ENCODE data around the gene OR6K6. TPM values are rescaled to one million over a fixed set of nuclear protein-coding genes. Genes with fewer than 3 reads are reported as not detected.

OR6K6 gene
- total RNA-seq, 6 experiments from 2014 or later, result not detected

DNA sequence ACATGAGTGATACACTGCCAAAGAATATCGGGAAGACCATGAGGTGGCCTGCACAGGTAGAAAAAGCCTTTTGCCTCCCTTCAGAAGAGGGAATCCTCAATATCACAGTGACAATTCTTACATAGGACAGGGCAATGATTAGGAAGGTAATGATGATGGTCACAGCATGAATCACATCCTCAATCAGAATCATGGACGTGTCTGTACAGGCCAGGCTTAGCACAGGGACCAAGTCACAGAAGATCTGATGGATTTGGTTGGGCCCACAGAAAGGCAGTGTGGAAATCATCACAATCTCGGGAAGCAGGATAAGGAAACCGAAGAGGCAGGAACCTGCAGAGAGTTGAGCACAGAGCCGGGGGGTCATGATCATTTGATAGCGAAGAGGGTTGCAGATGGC lies 37.2 kb upstream of the OR6K6 start:
- no peak overlapping the region for H3K4me3 Mint-ChIP-seq
- no peaks in the 10 kb centered on the region for H3K36me3 Mint-ChIP-seq (ENCODE audit: low read depth)
- H3K27me3 Mint-ChIP-seq (ENCODE audit: insufficient read depth), result peaks cover 2% of the 10 kb centered on the region
- H3K9me3 Mint-ChIP-seq, result peaks cover 20% of the 10 kb centered on the region
- DNase-seq, result no peak
- TF ChIP-seq, protein P1, sequence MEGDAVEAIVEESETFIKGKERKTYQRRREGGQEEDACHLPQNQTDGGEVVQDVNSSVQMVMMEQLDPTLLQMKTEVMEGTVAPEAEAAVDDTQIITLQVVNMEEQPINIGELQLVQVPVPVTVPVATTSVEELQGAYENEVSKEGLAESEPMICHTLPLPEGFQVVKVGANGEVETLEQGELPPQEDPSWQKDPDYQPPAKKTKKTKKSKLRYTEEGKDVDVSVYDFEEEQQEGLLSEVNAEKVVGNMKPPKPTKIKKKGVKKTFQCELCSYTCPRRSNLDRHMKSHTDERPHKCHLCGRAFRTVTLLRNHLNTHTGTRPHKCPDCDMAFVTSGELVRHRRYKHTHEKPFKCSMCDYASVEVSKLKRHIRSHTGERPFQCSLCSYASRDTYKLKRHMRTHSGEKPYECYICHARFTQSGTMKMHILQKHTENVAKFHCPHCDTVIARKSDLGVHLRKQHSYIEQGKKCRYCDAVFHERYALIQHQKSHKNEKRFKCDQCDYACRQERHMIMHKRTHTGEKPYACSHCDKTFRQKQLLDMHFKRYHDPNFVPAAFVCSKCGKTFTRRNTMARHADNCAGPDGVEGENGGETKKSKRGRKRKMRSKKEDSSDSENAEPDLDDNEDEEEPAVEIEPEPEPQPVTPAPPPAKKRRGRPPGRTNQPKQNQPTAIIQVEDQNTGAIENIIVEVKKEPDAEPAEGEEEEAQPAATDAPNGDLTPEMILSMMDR (IDR thresholded peaks at IDR 0.05), result no peak
- H3K27ac Mint-ChIP-seq, result no peak overlapping the region
- H3K4me1 Mint-ChIP-seq (ENCODE audit: low read depth), result no peaks in the 10 kb centered on the region

DNA sequence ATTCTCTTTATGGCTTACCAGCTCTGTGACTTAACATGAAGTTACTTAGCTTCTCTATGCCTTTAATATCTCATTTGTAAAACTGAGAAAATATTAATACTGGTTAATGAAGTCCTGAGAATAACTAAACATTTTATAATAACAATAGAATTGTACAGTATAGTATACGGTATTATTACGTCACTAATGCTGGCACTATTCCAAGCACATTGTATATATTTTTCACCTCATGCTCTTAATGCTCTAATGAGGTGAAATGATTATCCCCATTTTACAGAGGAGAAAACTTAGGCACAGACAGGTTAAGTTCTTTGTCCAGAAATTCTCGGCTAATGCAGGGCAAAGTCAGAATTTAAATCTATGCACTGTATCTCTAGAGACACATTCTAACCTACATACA lies 34.9 kb upstream of the OR6K6 start:
- Mint-ChIP-seq H3K4me3 (no peak overlapping the region), H3K9me3 (peaks cover 19% of the 10 kb centered on the region), H3K4me1 (ENCODE audit: low read depth) (no peaks in the 10 kb centered on the region), H3K36me3 (ENCODE audit: low read depth) (no peaks in the 10 kb centered on the region), H3K27me3 (ENCODE audit: insufficient read depth) (peaks cover 2% of the 10 kb centered on the region), H3K27ac (no peak overlapping the region)
- no peak for DNase-seq
- TF ChIP-seq, protein P1 (IDR thresholded peaks at IDR 0.05), result no peak

DNA sequence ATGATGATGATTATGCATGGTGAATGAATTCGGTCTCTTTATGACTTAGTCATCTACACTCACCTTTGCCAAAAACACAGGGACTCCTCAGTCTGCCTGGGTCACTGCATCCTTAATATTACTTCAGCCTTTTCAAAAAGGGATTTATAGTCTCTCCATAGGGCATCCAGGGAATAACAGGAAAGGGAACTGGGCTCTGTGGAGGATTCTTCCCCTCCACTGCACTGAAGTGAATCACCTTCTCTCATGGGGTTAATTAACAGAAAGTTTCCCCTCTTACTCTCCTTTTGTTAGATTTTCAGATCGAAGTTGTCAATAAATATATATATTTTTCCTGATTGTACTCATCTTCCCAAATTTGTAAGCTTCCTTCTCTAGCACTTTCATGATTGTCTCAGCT lies 33.9 kb upstream of the OR6K6 start, which contains the start of gene OR6K3:
Gene OR6K3 (minus strand): TSS at position 101 of the 400 bp plus-strand sequence. CDS start 2,605 bp downstream, outside the sequence.
- Mint-ChIP-seq H3K27me3 (ENCODE audit: insufficient read depth) (peaks cover 2% of the 10 kb centered on the region), H3K9me3 (peaks cover 19% of the 10 kb centered on the region), H3K4me3 (no peak within 1 kb of the TSS), H3K4me1 (ENCODE audit: low read depth) (no peaks in the 10 kb centered on the region), H3K36me3 (ENCODE audit: low read depth) (no peaks in the 10 kb centered on the region), H3K27ac (no peak within 1 kb of the TSS)
- TF ChIP-seq, protein P1 (IDR thresholded peaks at IDR 0.05), result no peak
- DNase-seq, result no peak

DNA sequence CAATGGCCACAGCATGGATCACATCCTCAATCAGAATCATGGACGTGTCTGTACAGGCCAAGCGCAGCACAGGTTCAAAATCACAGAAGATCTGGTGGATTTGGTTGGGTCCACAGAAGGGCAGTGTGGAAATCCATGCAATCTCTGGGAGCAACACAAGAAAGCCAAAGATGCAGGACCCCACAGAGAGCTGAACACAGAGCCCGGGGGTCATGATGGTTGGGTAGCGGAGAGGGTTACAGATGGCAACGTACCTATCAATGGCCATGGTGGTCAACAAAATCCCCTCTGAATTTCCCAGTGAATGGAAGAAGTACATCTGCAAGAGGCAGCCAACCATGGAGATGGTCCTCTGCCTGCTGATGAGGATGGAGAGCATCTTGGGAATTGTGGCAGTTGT lies 30.1 kb upstream of the OR6K6 start:
- TF ChIP-seq, protein P1 (IDR thresholded peaks at IDR 0.05), result no peak
- no peaks in the 10 kb centered on the region; the same call in 1 of the 2 replicates for H3K27me3 Mint-ChIP-seq (ENCODE audit: insufficient read depth)
- no peak for DNase-seq
- no peak overlapping the region for H3K27ac Mint-ChIP-seq
- H3K4me1 Mint-ChIP-seq (ENCODE audit: low read depth), result no peaks in the 10 kb centered on the region
- H3K36me3 Mint-ChIP-seq (ENCODE audit: low read depth), result no peaks in the 10 kb centered on the region
- H3K4me3 Mint-ChIP-seq, result no peak overlapping the region
- H3K9me3 Mint-ChIP-seq, result peaks cover 5% of the 10 kb centered on the region

DNA sequence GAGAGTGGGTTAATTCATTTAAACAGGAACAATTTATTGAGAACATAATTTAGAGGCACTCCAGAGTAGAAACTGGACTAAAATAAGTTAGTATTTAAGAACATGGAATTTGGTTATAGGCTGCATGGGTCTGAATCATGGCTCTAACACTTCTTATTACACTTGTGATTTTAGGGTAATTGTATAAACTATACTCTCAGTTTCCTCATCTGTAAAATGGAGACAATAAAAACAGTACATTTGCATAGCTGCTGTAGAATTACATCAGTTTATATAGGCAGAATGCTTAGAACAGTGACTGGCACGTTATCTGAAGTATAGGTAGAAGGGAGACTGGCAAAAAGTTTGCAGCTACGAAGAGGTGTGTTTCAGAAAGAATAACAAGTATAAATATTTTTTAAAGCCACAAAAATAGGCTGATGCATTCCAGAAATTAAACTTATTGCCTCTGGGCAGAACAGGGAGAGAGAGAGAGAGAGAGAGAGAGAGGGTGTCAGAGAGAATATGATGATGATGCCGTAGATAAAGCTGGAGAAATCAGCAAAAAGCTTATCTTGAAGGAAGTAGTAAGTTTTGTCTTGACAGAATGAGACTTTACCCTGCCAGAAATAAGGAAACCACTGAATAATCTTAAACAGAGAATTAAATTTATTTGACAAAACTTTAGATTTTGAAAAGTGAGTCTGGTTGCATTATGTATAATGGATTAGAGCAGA lies 25.9 kb upstream of the OR6K6 start:
- H3K36me3 Mint-ChIP-seq (ENCODE audit: low read depth), result no peaks in the 10 kb centered on the region
- H3K4me1 Mint-ChIP-seq (ENCODE audit: low read depth), result no peaks in the 10 kb centered on the region
- no peaks in the 10 kb centered on the region; the same call in none of the 2 replicates for H3K27me3 Mint-ChIP-seq (ENCODE audit: insufficient read depth)
- DNase-seq, result no peak
- TF ChIP-seq, protein P1 (IDR thresholded peaks at IDR 0.05), result no peak
- no peak overlapping the region for H3K27ac Mint-ChIP-seq
- peaks cover 4% of the 10 kb centered on the region for H3K9me3 Mint-ChIP-seq
- no peak overlapping the region for H3K4me3 Mint-ChIP-seq
